Kidney (tissue), 14 donors: ENCODE results near the gene ATP8A2. TPM values are rescaled to one million over a fixed set of nuclear protein-coding genes. Genes with fewer than 3 reads are reported as not detected.

Source experiments
- DNase-seq, 5 donors: peaks; one replicate each; pipeline ENCODE4 v3.0.0-alpha.2; 2013 to 2020
- FAIRE-seq: peaks from 2 replicates; lab custom pipeline; 2012; peaks lifted over from hg19 to GRCh38; lab: Jason Lieb, UNC
- H3K27ac ChIP-seq, 2 donors: one replicate each; pipeline ENCODE4 v1.7.0; 2013; ENCODE audit warnings: low read depth in 2 of 2, low read length in 2 of 2, inconsistent platforms in 1 of 2
- H3K27me3 ChIP-seq: one replicate; pipeline ENCODE4 v1.7.1; 2013; ENCODE audit warnings: low read length, inconsistent platforms; ENCODE audit not compliant: control insufficient read depth, insufficient read depth
- H3K36me3 ChIP-seq, 3 donors: one replicate each; pipeline versions ENCODE4 v1.7.0 to v1.7.1; 2013; ENCODE audit warnings: low read length in 3 of 3, control low read depth in 1 of 3, inconsistent platforms in 1 of 3; ENCODE audit not compliant: insufficient read depth in 3 of 3, control insufficient read depth in 2 of 3
- H3K4me1 ChIP-seq, 3 donors: one replicate each; pipeline versions ENCODE4 v1.7.0 to v1.7.1; 2013; ENCODE audit warnings: low read length in 3 of 3, inconsistent platforms in 1 of 3, low read depth in 1 of 3; ENCODE audit not compliant: control insufficient read depth in 2 of 3, insufficient read depth in 2 of 3
- H3K4me3 ChIP-seq, 3 donors: one replicate each; pipeline versions ENCODE4 v1.7.0 to v1.8.1; 2013; ENCODE audit warnings: low read length in 3 of 3, control low read depth in 1 of 3, inconsistent platforms in 1 of 3
- H3K9ac ChIP-seq, 3 donors: one replicate each; pipeline versions ENCODE4 v1.7.0 to v1.7.1; 2013; ENCODE audit warnings: low read length in 3 of 3, control low read depth in 1 of 3, inconsistent platforms in 1 of 3
- H3K9me3 ChIP-seq, 3 donors: one replicate each; pipeline versions ENCODE4 v1.7.0 to v1.7.1; 2013; ENCODE audit warnings: low read length in 3 of 3, control low read depth in 1 of 3, inconsistent platforms in 1 of 3; ENCODE audit not compliant: control insufficient read depth in 2 of 3, insufficient read depth in 1 of 3
- intact Hi-C: fragments of 100-400 bp; cut with DNase I; formaldehyde crosslinking; loops from one replicate; pipeline ENCODE4 v1.11.1; 2022
- polyA plus RNA-seq: library from polyadenylated mRNA; stranded (reverse); fragments of 350-450 nt; fragmentation: Illumina TruSeq; extraction: RNeasy Lipid Tissue Mini Kit (QIAGEN cat#74804); gene quantifications from one replicate; pipeline ENCODE4 v1.2.3, GENCODE V29; 2014; ENCODE audit warnings: low read depth, low replicate concordance; ENCODE audit not compliant: insufficient read depth
- total RNA-seq: library from RNA; stranded (reverse); fragmentation: NEBNext Ultra II Directional; extraction: Animal tissue kit (Norgen Biotek cat#: 25700); gene quantifications from one replicate; pipeline ENCODE4 v1.2.1, GENCODE V29; 2021
- TF ChIP-seq, protein P1 (sequence below): IDR thresholded peaks from 3 replicates; pipeline ENCODE4 v1.5.1; 2012; ENCODE audit warnings: mild to moderate bottlenecking, moderate library complexity, borderline replicate concordance; ENCODE audit not compliant: insufficient read depth; ENCODE audit errors: extremely low read depth
- donor health status: control.
- donor health status: control.
- donor health status: control.
- donor health status: control.
- donor health status: control.
- donor health status: DM: yes; HTN: yes; CAD: no.
- donor health status: Normal renal cell carcinoma (clear cell type).

ATP8A2 gene
- total and polyA plus RNA-seq, 2 donors from 2014 or later = 0.50 to 0.73 TPM

DNA sequence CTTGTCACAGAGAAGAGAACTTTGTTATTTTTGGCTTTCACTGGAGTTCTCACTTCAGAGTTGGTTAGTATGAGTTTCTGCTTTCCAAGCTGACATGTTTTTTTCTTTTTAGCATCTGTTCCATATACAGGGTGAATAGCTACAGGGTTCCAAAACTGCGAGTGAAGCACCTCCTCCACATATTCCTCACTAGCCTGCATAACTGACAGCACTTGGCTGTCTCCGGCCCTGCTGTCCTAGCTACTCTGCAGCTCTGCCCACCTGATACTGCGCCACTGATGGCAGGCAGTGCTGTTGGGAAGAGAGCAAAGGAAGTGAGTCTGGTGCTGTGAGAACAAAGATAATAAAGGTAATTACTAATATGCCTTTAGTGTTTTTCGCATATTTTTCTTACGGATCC is 6.8 kb downstream of the ATP8A2 start:
- no peaks in the 10 kb centered on the region for H3K4me1 ChIP-seq
- FAIRE-seq (no peak), DNase-seq (no peak)
- peaks cover 8% of the 10 kb centered on the region for H3K27me3 ChIP-seq
- no peak overlapping the region for H3K4me3 ChIP-seq
- no peak overlapping the region for H3K27ac ChIP-seq
- H3K36me3 ChIP-seq = no peaks in the 10 kb centered on the region
- H3K9me3 ChIP-seq = no peaks in the 10 kb centered on the region
- TF ChIP-seq, protein P1, sequence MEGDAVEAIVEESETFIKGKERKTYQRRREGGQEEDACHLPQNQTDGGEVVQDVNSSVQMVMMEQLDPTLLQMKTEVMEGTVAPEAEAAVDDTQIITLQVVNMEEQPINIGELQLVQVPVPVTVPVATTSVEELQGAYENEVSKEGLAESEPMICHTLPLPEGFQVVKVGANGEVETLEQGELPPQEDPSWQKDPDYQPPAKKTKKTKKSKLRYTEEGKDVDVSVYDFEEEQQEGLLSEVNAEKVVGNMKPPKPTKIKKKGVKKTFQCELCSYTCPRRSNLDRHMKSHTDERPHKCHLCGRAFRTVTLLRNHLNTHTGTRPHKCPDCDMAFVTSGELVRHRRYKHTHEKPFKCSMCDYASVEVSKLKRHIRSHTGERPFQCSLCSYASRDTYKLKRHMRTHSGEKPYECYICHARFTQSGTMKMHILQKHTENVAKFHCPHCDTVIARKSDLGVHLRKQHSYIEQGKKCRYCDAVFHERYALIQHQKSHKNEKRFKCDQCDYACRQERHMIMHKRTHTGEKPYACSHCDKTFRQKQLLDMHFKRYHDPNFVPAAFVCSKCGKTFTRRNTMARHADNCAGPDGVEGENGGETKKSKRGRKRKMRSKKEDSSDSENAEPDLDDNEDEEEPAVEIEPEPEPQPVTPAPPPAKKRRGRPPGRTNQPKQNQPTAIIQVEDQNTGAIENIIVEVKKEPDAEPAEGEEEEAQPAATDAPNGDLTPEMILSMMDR = no peak
- no peak overlapping the region for H3K9ac ChIP-seq
- intact Hi-C loops = no loop called here

DNA sequence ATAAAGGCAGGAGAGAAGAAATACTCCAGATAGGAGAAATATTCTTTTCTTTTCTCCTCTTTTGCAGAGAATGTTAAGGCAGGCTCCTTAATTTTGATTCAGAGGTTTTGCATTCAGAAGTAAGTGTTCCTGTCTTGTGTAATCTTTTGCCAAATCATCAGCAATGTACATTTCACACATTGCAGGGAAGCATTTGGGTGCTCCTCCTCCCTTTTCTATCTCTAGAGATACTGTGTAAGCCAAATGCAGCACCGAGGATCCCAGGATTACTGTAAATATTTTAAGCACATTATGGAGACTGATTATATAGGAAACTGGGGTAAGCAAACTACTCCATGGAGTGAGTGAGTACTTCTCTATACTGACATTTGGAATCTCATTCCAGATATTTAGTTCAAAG is 7.2 kb downstream of the ATP8A2 start:
- Histone ChIP-seq H3K27me3 (peaks cover 5% of the 10 kb centered on the region), H3K27ac (no peak overlapping the region)
- intact Hi-C loops = no loop called here

DNA sequence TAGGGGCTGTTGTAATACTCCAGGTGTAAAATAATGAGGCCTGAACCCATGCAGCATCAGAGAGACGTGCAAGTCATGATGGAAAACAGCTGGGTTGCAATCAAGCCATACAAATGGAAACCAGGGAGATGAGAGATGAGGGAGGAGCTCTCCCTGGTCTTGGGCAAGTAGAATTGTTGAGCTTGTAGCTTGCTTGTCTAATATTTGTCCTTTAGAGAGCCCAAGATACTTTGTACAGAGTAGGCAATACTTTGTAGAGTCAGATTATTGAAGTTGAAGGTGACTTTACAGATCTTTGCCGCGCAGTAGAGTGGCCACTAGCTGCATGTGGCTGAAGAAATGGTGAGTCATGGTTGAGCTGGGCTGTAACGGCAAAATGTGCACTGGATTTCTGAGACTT is 8.3 kb downstream of the ATP8A2 start:
- Histone ChIP-seq H3K9me3 (peaks cover 0 to 2% (median 0%) of the 10 kb centered on the region in 3 donors), H3K4me1 (no peaks in the 10 kb centered on the region), H3K27me3 (peaks cover 1% of the 10 kb centered on the region), H3K27ac (no peak overlapping the region), H3K36me3 (no peaks in the 10 kb centered on the region), H3K9ac (no peak overlapping the region), H3K4me3 (no peak overlapping the region)
- DNase-seq (no peak), FAIRE-seq (no peak)
- intact Hi-C loops = no loop called here
- TF ChIP-seq, protein P1 = no peak

More for the DNA sequence above, 7.2 kb downstream of the ATP8A2 start:
- Histone ChIP-seq H3K9me3 (no peaks in the 10 kb centered on the region), H3K9ac (no peak overlapping the region), H3K36me3 (no peaks in the 10 kb centered on the region), H3K4me1 (no peaks in the 10 kb centered on the region), H3K4me3 (no peak overlapping the region)
- FAIRE-seq (no peak), DNase-seq (no peak)
- TF ChIP-seq, protein P1 = no peak

DNA sequence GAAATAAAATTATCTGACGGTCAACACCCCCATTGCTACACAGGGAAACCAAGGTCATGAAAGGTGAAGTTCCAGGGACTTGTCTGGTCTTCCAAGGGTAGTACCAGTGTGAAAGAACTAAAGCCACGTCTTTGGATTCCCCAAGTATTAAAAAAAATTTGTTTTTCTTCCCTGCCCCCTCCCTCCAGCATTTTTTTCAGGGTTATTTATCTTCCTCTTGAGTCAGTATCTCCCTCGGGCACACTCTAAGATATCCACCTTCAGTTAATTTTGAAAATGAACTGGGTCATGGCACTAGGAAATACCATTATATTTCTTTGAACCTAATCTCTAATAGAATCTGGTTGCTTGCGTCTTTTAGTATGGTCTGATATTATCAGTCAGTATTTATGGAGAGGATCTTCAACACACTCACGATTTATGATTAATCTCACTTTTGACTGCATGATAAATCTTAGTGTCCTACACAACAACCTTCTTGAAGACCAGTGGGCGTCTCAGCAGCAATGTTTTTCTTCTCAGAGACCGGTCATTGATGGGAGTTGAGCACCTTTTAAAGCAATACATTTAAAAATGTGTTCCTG is 9.1 kb downstream of the ATP8A2 start:
- H3K27ac ChIP-seq = no peak overlapping the region
- H3K4me3 ChIP-seq = no peak overlapping the region
- TF ChIP-seq, protein P1 = no peak

More for the DNA sequence above, 9.1 kb downstream of the ATP8A2 start:
- H3K27me3 ChIP-seq = no peaks in the 10 kb centered on the region
- H3K4me1 ChIP-seq = no peaks in the 10 kb centered on the region
- H3K9me3 ChIP-seq = peaks cover 0 to 2% (median 0%) of the 10 kb centered on the region in 3 donors
- H3K9ac ChIP-seq = no peak overlapping the region
- DNase-seq (no peak), FAIRE-seq (no peak)
- H3K36me3 ChIP-seq = no peaks in the 10 kb centered on the region
- intact Hi-C loops = no loop called here
